NCI-H1436 (cell line): Measurements from ENCODE around the gene TMBIM4.

Experiments used
- DNase-seq: peaks from one replicate; lab custom pipeline; 2025; lab: John Stamatoyannopoulos, UW

Gene TMBIM4

DNA sequence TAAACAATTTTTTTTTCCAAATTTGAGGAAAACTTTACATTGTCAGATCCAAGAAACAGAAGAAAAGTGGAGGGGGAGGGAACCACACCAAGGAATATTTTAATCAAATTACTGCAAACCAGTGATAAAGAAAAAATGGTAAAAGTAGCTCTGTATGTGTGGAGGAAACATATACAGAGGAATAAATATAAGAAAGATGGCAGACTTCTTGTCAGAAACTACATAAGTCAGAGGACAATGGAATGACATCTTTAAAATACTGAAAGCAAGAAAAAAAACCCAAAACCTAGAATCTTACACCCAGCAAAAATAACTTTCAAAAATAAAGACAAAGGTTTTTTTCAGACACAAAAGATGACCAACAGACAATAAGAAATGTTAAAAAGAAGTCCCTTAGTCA is 29.1 kb downstream of the TMBIM4 start:
- no peak for DNase-seq

GRCh38 chr12:66139328-66139727 is 30.5 kb downstream of the TMBIM4 start:
- DNase-seq = no peak

GRCh38 chr12:66137937-66138336 is 31.9 kb downstream of the TMBIM4 start:
- DNase-seq = no peak

DNA sequence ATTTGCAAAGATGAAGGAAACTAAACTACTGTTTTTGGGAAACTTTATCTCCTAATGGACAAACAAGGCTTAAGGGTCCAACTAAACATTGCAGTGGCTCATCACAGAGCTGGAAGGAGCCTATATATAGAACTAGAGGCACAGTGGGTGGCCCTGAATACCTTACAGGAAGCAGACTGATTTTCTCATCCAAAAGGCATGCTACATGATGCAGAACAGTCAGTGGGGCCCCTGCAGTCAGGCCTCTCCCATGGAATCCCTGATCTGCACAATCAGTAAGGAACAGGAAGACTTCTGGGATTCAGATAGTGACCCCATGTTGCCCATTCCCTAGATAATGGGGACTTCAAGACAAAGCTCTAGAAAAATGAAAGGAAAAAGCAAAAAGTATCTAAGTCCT is 37.4 kb downstream of the TMBIM4 start:
- DNase-seq = no peak

DNA sequence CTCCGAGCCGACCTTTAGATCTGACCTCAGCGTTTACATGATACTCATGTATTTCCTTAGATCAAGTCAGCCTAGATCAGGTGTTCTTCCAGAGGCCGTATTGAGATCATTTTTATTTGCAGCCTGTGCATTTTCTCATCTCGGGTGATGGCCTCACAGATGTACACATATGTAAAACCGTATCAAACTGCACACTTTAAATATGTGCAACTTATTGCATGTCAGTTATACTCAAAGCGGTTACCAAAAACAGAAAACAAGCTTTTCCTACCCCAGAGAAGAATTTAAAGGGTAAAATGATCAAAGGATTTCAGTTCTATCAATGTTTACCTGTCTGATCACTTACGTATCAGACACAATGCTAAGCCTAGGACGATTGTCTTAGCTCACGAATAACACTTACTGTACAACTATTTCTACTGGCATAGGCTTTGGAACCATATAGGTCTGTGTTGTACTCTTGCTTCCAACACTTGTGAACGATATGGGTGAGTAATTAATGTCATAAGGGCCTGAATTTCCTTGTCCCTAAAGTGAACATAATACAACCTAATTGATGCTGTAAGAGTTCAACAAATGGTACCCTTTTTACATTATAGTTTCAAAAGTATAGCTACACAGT is 38.6 kb downstream of the TMBIM4 start:
- DNase-seq = no peak

- peak; percentile 84 for DNase-seq
These were observed 39.3 kb downstream of the TMBIM4 start, which contains the start of gene LLPH for GRCh38 chr12:66130267-66131066. LLPH (minus strand) TSS chr12:66130750; CDS start chr12:66129106, 1,644 bp downstream.

DNA sequence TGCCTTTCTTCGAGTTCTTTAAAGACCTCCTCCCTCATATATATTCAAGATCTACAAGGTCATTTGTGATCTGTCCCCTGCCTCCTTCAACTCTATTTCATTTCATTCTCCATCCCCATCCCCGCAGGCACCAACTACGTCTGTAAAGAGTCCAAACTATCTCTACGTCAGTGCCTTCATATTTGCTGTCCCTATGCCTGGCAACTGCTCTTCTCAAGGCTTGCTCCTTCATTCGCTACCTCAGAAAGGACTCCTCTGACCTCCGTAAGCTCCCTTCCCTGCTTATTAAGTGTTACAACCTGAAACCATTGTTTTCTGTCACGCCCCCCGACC is 39.9 kb downstream of the TMBIM4 start:
- DNase-seq = no peak

DNA sequence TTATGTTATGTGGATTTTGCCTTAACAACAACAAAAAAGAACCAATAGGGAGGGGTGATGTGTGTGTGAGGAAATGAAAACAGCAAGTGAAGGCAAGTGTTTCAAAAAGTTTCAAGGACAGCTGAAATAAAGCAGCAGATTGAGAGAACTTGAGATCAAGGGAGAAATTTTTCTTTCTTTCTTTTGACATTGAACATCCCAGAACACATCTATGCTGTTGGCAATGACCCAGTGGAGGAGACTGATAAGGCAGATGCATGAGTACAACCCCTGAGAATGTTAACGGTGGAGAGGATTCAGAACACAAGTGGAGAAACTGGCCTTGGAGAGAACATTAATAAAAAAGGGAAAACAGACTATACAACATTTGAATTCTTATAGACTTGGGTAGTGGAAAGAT is 42.1 kb downstream of the TMBIM4 start:
- no peak for DNase-seq

DNA sequence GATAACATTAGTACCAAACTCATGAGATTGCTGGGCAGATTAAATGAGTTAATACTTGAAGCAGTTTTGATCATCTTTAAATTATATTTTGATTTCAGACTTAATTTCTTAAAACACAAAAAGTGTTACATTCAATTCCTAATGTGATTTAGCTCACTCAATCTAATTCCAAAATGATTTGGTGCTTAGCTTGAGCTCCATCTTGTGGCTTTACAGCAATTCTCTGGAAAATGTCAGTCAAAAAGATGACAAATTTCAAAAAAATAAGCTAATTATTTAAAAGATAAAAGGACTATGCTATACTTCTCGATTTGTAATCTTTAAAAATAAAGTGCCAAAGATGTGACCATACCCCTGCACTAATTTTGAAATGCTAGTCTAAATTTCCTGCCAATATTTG is 49.3 kb downstream of the TMBIM4 start:
- DNase-seq = no peak

DNA sequence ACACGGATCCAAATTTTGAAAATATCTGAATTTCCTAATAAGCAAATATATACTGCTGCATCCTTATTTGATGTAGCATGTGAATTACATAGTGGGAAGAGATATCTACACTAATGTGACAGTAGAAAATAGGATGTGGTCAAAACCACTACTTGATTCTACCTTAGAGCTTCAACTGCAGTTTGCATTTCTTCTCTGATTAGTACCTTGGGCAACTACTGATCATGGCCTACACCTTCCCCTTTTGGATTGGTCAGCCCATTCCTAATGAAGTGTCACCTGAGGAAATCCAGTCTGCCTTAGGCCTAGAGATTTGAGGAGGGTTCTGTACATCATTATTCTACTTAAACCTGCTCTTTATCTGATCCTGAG is 49.9 kb downstream of the TMBIM4 start:
- no peak for DNase-seq

DNA sequence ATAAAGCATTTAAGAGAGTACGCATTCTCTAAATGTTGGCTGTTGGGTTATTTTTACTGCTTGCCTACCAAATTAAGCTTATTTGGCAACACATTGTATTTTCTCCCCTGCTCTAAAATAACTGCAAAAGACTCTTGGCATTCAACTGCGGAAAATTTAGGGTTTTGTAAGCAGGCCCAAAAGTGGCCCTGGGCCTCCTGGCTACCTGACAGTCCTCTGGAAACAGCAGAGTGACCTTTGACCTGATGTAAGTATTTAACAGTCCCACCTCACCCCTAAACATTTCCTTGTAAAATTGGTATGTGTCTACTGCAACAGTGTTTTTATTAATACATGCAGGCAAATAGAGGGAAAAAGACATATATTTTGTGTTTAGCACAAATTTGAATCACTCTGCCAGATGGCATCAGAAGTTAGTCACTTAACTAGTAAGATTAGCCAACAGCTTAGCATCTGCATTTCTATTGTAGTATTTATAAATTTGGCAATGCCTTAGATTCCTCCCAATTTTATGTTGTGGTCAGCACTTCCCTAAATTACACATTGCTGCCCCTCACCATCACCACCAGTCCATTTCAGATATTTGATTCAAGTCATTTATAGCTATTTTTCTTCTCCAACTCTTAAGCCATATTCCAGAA is 50.4 kb downstream of the TMBIM4 start:
- DNase-seq = no peak

- DNase-seq = no peak
These were observed 51.4 kb downstream of the TMBIM4 start for GRCh38 chr12:66118240-66118891.

DNA sequence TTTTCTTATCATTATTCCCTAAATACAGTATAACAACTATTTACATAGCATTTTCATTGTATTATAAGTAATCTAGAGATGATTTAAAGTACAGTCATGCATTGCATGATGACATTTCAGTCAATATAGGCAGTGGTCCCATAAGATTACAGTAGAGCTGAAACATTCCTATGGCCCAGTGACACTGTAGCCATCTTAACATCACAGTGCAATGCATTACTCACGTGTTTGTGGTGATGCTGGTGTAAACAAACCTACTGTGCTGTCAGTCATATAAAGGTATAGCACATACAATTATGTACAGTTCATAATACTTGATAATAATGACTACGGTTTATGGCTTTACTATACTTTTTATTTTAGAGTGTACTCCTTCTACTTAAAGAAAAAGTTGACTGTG is 52.6 kb downstream of the TMBIM4 start:
- no peak for DNase-seq

DNA sequence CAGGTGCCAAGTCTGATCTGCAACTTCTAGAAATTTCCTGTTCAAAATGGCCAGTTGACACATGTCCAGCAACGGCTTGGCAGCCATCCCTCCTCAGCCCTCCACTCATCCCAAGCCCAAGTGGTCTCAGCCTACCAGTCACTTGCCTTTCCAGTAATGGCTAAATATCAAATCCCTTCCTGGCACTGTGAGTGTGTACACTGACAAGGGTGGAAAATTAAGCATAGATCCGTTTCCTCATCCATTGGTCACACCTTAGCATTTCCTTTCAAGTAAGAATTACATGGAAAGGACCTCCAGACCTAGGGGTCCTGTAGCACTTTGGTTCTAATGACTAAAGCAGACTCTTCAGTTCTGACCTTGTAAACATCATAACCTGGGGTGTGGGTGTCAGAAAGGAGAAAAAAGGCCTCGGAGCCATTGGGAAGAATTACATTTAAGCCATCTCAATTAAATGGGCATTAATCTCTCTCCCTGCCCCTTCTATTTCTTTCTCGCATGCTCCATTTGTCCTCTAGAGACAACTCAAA is 54.7 kb downstream of the TMBIM4 start:
- DNase-seq = no peak

DNA sequence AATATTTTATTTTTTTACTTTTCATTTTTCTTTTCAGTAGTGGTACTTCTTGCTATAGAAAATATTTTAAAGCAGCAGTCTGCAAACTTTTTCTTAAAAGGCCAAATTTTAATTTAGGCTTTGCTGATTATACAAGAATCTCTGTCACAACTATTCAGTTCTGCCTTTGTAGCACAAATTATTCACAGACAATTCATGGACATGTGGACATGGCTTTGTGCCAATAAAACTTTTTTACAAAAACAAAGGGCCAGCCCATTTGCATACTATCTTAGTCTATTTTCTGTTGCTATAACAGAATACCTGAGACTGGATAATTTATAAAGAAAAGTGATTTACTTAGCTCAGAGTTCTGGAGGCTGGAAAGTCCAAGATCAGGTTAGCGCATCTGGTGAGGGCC is 56.3 kb downstream of the TMBIM4 start:
- DNase-seq = no peak

DNA sequence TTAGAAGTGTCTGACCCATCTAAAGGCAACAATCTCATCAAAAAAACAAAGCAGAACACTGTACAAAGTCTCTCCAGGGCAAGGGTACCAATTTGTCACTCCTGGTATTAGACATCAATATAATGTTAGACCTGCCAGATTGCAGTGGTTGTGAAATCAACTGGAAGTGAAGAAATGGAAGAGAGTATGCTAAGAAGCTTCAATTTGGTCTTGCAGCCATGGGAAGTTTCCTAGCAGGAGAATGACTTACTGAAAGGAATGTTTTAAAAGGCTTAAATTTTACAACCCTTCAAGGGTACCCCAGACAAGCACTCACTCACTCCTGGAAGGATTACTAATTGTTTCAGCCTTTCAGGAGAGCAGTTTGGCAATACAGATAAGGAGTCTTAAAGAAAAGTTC is 58.2 kb downstream of the TMBIM4 start:
- DNase-seq = no peak

- DNase-seq = no peak
These were observed 60.7 kb downstream of the TMBIM4 start for GRCh38 chr12:66109056-66109455.

- DNase-seq = no peak
These were observed 61.4 kb downstream of the TMBIM4 start for GRCh38 chr12:66108386-66108785.

DNA sequence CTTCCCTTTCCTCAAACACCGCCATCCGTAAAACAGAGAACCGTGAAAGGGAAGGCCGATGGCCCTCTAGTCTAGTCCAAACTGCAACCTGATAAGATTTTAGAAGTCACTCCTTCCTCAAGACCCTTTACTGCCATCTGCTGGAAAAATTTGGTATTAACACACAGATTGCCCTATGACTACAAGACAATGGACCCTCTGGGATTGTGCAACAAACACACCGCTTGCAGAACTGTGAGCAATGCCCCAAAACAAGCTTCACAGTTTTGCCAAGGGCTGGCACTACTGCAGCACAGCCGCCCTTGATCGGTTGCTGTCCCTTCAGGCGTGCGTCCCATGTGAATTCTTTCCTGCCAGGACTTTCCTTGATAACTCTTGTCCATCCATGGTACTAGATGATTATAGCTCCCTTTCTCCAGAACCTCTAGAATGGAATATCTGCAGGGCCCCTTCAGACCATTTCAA is 62.3 kb downstream of the TMBIM4 start:
- DNase-seq = peak; percentile 83

DNA sequence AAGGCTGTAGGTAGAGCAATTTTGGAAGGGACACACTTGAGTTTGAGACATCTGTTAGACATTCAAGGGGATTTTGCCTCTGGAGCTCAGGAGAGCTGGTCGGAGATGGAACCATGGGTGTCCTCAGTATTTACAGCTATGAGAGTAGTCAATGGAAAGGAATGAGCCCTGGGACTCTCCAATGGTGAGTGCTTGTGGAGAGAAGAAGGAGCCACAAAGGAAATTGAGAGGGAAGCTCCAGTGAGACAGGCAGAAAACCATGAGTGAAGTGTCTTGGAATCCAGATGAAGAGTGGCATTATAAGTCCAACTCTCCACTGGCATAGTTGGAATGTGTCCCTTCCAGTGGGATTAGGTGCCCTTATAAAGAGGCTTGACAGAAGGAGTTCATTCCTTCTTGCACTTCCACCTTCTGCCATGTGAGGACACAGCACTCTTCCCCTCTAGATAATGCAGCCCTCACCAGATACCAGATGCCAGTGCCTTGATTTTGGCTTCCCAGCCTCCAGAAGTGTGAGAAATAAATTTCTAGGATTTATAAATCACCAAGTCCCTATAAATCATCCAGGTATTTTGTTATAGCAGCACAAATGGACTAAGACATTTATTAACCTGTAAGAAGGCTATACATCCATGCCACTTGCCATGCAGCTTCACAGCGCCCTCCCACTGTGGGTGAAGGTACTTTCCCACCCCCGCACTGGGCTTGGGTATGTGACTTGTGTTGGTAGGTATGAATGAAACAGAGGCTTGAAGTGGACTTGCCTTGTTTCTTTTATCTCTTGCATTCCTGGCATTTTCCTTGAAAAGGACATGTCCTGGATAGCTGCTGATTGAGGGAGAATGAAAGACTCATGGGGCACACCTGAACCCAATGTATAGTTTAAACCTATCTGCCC is 66.5 kb downstream of the TMBIM4 start:
- no peak for DNase-seq

DNA sequence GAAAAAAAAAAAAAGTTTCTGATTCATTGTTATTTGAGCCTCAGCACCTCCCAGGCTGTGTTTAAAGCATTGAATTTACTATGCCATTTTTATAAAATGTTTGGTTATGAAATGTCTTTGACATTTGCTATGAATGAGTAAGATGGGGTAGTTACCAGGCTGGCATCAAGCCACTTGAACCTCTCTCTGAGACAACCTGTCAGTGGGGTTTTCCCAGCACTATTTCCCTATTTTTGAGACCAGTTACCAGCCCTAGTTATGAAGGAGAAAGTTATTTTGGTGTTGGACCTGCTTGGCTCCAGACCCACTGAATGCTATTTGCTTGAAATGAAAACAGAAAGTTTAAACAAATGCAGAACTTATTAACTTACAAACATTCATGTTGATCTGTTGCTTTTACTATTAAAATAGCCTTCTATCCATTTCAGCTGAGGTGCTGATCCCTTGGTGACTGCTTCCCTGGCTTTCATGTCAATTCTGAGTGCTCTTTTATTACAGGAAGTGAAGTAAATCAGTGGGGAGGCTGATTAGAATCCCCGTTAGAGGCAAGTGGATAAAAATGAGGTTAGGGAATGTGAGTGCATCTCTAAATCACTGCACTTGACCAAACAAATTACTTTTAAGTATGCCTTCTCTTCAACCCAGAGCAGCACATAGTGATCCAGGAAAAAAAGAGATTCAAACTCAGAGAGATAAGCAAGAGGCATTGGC is 77.1 kb downstream of the TMBIM4 start:
- no peak for DNase-seq
